NCI-H748 (cell line): Measurements from ENCODE around the gene ANGPTL8.

Experiments used
- DNase-seq: peaks from one replicate; lab custom pipeline; 2025; ENCODE audit not compliant: unreplicated experiment; lab: John Stamatoyannopoulos, UW

Gene ANGPTL8

GRCh38 chr19:11260996-11261395 lies 21.6 kb downstream of the ANGPTL8 start:
- no peak for DNase-seq

- DNase-seq, result no peak
Measured at GRCh38 chr19:11261431-11261970, 22.1 kb downstream of the ANGPTL8 start.

GRCh38 chr19:11261971-11262839 lies 22.8 kb downstream of the ANGPTL8 start, which contains the start of gene DOCK6:
DOCK6 (minus strand) TSS chr19:11262524; CDS start chr19:11262440, 84 bp downstream.
- DNase-seq, result peak; percentile 32

GRCh38 chr19:11263726-11264125 lies 24.3 kb downstream of the ANGPTL8 start:
- no peak for DNase-seq

- DNase-seq, result peak; percentile 28
Measured at GRCh38 chr19:11264452-11265176, 25.2 kb downstream of the ANGPTL8 start.

GRCh38 chr19:11265177-11265784 lies 25.9 kb downstream of the ANGPTL8 start:
- no peak for DNase-seq

- DNase-seq, result peak; percentile 75
Measured at GRCh38 chr19:11265785-11266236, 26.4 kb downstream of the ANGPTL8 start.

GRCh38 chr19:11267316-11268085 lies 28.1 kb downstream of the ANGPTL8 start:
- DNase-seq, result no peak

- no peak for DNase-seq
Measured at GRCh38 chr19:11268783-11269267, 29.4 kb downstream of the ANGPTL8 start.

GRCh38 chr19:11269408-11269807 lies 30.0 kb downstream of the ANGPTL8 start:
- no peak for DNase-seq

GRCh38 chr19:11273296-11273695 lies 33.9 kb downstream of the ANGPTL8 start:
- DNase-seq, result no peak

GRCh38 chr19:11273989-11274388 lies 34.6 kb downstream of the ANGPTL8 start:
- no peak for DNase-seq

- DNase-seq, result no peak
Measured at GRCh38 chr19:11274533-11275086, 35.2 kb downstream of the ANGPTL8 start.

- no peak for DNase-seq
Measured at GRCh38 chr19:11278670-11279069, 39.3 kb downstream of the ANGPTL8 start.

- DNase-seq, result peak; percentile 5
Measured at GRCh38 chr19:11279505-11280236, 40.3 kb downstream of the ANGPTL8 start.

GRCh38 chr19:11281356-11282049 lies 42.1 kb downstream of the ANGPTL8 start:
- DNase-seq, result no peak

- DNase-seq, result no peak
Measured at GRCh38 chr19:11284515-11284914, 45.1 kb downstream of the ANGPTL8 start.

GRCh38 chr19:11286312-11286974 lies 47.0 kb downstream of the ANGPTL8 start:
- no peak for DNase-seq
